PC-3 (cell line): ENCODE data around the gene ZNF573. TPM values are rescaled to one million over a fixed set of nuclear protein-coding genes. Genes with fewer than 3 reads are reported as not detected.

Source experiments
- ATAC-seq: fragments of 200-7000 bp; cut with Tn5 transposase; 2 replicates; pipeline ENCODE4 v1.9.1; 2020; ENCODE audit warnings: mild to moderate bottlenecking, moderate library complexity
- BruUV-seq: library from RNA; stranded (reverse); fragments of 400-500 nt; replicated peaks from 2 replicates; lab custom pipeline; 2021; lab: Mats Ljungman, UMichigan
- CTCF ChIA-PET: fragments of 300-600 bp; sonication (Branson Sonifier 250); formaldehyde crosslinking; loops from one replicate; lab custom pipeline; 2022; ENCODE audit warnings: antibody characterized with exemption; lab: Charles Lee
- POLR2A ChIA-PET: fragments of 300-600 bp; sonication (Branson Sonifier 250); formaldehyde crosslinking; loops from one replicate; lab custom pipeline; 2022; ENCODE audit warnings: antibody characterized with exemption; ENCODE audit not compliant: unreplicated experiment; lab: Charles Lee
- DNase-seq: peaks from one replicate; pipeline ENCODE4 v3.0.0-alpha.2; 2015
- H2AFZ ChIP-seq: fragments of 300-600 bp; sonication (generic); 2 replicates; pipeline ENCODE4 v1.6.0; 2016; ENCODE audit warnings: antibody characterized with exemption, low read length
- H3F3A ChIP-seq: fragments of 300-600 bp; sonication (generic); one replicate; pipeline ENCODE4 v1.6.0; 2017; ENCODE audit warnings: antibody characterized with exemption, low read length, control low read depth, mild to moderate bottlenecking; ENCODE audit not compliant: unreplicated experiment
- H3K27ac ChIP-seq: fragments of 300-600 bp; sonication (generic); 2 replicates; pipeline ENCODE4 v1.5.1; 2016; ENCODE audit warnings: mild to moderate bottlenecking, low read length
- H3K27me3 ChIP-seq: fragments of 300-600 bp; sonication (generic); 2 replicates; pipeline ENCODE4 v1.6.1; 2016; ENCODE audit warnings: low read length, mixed read lengths
- H3K36me3 ChIP-seq: fragments of 300-600 bp; sonication (generic); 2 replicates; pipeline ENCODE4 v1.6.1; 2016; ENCODE audit warnings: low read depth, mixed run types, low read length, mixed read lengths
- H3K4me1 ChIP-seq: fragments of 300-600 bp; sonication (generic); 2 replicates; pipeline ENCODE4 v1.5.1; 2016; ENCODE audit warnings: low read length; ENCODE audit not compliant: insufficient read depth
- H3K4me2 ChIP-seq: fragments of 300-600 bp; sonication (generic); 2 replicates; pipeline ENCODE4 v1.6.0; 2016; ENCODE audit warnings: low read length
- H3K4me3 ChIP-seq: fragments of 300-600 bp; sonication (generic); 2 replicates; pipeline ENCODE4 v1.5.1; 2016; ENCODE audit warnings: mild to moderate bottlenecking, low read length, mixed read lengths
- H3K79me2 ChIP-seq: fragments of 300-600 bp; sonication (generic); 2 replicates; pipeline ENCODE4 v1.6.1; 2017; ENCODE audit warnings: low read length, mixed read lengths
- H3K9ac ChIP-seq: fragments of 300-600 bp; sonication (generic); 2 replicates; pipeline ENCODE4 v1.6.0; 2016; ENCODE audit warnings: mild to moderate bottlenecking, low read length
- H3K9me2 ChIP-seq: fragments of 300-600 bp; sonication (generic); replicated peaks from 2 replicates; pipeline ENCODE4 v1.6.1; 2016; ENCODE audit warnings: mixed run types, low read length, mixed read lengths
- H3K9me3 ChIP-seq: fragments of 300-600 bp; sonication (generic); 2 replicates; pipeline ENCODE4 v1.6.1; 2016; ENCODE audit warnings: low read length, mixed read lengths
- H4K20me1 ChIP-seq: fragments of 300-600 bp; sonication (generic); 2 replicates; pipeline ENCODE4 v1.6.1; 2016; ENCODE audit warnings: low read length, mixed read lengths
- EZH2 ChIP-seq: fragments of 300-600 bp; sonication (generic); IDR thresholded peaks from one replicate; pipeline ENCODE4 v1.6.1; 2017; ENCODE audit warnings: antibody characterized with exemption, mild to moderate bottlenecking, low read length; ENCODE audit not compliant: unreplicated experiment
- EZH2phosphoT487 ChIP-seq: fragments of 300-600 bp; sonication (generic); IDR thresholded peaks from 2 replicates; pipeline ENCODE4 v1.6.1; 2018; ENCODE audit warnings: mild to moderate bottlenecking, antibody characterized with exemption, low read length, borderline replicate concordance
- intact Hi-C: fragments of 100-400 bp; cut with micrococcal nuclease; formaldehyde crosslinking; loops from 2 replicates; pipeline ENCODE4 v1.9.0; 2023
- total RNA-seq: library from RNA; depleted of rRNA; stranded (reverse); fragments of >200 nt; gene quantifications from 2 replicates; pipeline ENCODE4 v1.2.3, GENCODE V29; 2014
- TF ChIP-seq, protein P1 (sequence below): fragments of 300-600 bp; sonication (generic); conservative IDR thresholded peaks from 2 replicates; pipeline ENCODE4 v1.5.1; 2017; ENCODE audit warnings: antibody characterized with exemption, low read depth, mild to moderate bottlenecking, low read length

The ZNF573 gene
- total RNA-seq, 1 experiment from 2014 or later: 2.0 TPM

DNA sequence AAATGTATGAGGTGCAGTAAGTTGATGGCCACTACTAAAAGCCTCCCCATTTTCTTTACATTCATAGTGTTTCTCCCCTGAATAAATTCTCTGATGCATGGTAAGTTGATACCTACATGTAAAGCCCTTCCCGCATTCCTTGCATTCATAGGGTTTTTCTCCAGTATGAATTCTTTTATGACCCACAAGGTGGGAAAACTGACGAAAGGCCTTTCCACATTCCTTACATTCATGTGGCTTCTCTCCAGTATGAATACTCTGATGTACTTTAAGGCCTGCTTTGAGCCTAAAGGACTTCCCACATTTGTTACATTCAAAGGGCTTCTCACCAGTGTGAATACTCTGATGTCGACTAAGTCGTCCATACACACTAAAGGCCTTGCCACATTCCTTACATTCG is 80.3 kb downstream of the ZNF573 start:
- Histone ChIP-seq H3K36me3 (peaks cover 33% of the 10 kb centered on the region), H3F3A (no peaks in the 10 kb centered on the region), H4K20me1 (no peaks in the 10 kb centered on the region), H3K4me1 (no peaks in the 10 kb centered on the region), H3K27ac (no peak overlapping the region), H3K4me3 (no peak overlapping the region), H3K9me3 (peaks cover 21% of the 10 kb centered on the region), H3K79me2 (no peaks in the 10 kb centered on the region), H2AFZ (no peak overlapping the region), H3K27me3 (no peaks in the 10 kb centered on the region), H3K9me2 (no peaks in the 10 kb centered on the region), H3K9ac (no peak overlapping the region), H3K4me2 (no peak overlapping the region)
- CTCF ChIA-PET: no interaction called here
- no TSS peak for BruUV-seq
- DNase-seq (no peak), ATAC-seq (no peak)
- intact Hi-C loops: no loop called here
- TF ChIP-seq EZH2phosphoT487 (no peak), EZH2 (no peak)
- TF ChIP-seq, protein P1, sequence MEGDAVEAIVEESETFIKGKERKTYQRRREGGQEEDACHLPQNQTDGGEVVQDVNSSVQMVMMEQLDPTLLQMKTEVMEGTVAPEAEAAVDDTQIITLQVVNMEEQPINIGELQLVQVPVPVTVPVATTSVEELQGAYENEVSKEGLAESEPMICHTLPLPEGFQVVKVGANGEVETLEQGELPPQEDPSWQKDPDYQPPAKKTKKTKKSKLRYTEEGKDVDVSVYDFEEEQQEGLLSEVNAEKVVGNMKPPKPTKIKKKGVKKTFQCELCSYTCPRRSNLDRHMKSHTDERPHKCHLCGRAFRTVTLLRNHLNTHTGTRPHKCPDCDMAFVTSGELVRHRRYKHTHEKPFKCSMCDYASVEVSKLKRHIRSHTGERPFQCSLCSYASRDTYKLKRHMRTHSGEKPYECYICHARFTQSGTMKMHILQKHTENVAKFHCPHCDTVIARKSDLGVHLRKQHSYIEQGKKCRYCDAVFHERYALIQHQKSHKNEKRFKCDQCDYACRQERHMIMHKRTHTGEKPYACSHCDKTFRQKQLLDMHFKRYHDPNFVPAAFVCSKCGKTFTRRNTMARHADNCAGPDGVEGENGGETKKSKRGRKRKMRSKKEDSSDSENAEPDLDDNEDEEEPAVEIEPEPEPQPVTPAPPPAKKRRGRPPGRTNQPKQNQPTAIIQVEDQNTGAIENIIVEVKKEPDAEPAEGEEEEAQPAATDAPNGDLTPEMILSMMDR: no peak
- POLR2A ChIA-PET: no interaction called here

DNA sequence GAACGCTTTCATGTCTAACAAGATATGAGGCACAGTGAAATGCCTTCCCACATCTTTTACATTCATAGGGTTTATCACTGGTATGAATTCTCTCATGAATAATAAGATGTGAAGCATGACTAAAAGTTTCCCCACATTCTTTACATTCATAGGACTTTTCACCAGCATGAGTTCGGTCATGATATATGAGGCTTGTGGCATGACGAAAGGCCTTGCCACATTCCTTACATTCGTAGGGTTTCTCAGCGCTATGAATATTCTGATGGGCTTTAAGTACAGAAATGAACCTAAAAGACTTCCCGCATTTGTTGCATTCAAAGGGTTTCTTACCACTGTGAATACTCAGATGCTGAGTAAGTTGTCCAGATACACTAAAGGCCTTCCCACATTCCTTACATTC is 81.2 kb downstream of the ZNF573 start:
- ATAC-seq (no peak), DNase-seq (no peak)
- H3K4me1 ChIP-seq: no peaks in the 10 kb centered on the region
- H3K9ac ChIP-seq: no peak overlapping the region
- TF ChIP-seq EZH2 (no peak), EZH2phosphoT487 (no peak)
- TF ChIP-seq, protein P1: no peak
- H3K9me3 ChIP-seq: peaks cover 21% of the 10 kb centered on the region
- H3K79me2 ChIP-seq: no peaks in the 10 kb centered on the region
- no peak overlapping the region for H3K4me3 ChIP-seq
- no peak overlapping the region for H3K4me2 ChIP-seq
- no peaks in the 10 kb centered on the region for H3K27me3 ChIP-seq
- BruUV-seq: no TSS peak
- H3K9me2 ChIP-seq: no peaks in the 10 kb centered on the region
- POLR2A ChIA-PET: no interaction called here
- no peaks in the 10 kb centered on the region for H3F3A ChIP-seq
- H3K36me3 ChIP-seq: peaks cover 28% of the 10 kb centered on the region
- intact Hi-C loops: no loop called here
- H2AFZ ChIP-seq: no peak overlapping the region
- no peaks in the 10 kb centered on the region for H4K20me1 ChIP-seq
- H3K27ac ChIP-seq: no peak overlapping the region
- CTCF ChIA-PET: no interaction called here

DNA sequence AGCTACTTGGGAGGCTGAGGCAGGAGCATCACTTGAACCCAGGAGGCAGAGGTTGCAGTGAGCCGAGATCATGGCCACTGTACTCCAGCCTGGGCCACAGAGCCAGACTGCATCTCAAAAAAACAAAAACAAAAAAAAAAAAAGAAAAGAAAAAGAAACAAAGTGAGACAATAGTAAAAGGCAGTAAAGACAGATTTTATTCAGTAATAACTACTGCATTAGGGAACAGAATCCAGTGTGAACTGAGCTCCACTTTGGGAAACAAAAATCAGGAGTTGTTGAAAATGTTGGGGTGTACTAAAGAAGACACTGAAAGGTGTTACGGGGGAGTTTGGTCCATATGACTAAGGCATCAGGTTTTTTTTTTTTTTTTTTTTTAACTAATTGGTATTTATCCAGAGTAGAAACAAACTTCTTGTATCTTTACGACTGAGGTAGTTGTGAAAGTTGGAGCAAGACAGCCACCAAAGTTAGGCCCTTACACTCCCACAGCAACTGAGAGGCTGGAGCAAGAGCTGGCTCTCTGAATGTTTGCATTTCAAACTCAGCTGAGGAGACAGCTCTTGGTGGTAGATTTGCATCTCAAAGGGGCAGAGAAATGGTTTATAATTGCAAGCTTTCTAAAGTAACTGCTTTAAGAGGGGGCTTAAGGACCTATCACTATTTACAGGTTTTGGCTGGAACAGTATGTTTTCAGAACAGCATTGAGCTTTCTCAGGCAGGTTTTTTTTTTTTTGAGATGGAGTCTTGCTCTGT is 84.1 kb downstream of the ZNF573 start:
- H3K79me2 ChIP-seq: no peaks in the 10 kb centered on the region
- ATAC-seq (no peak), DNase-seq (no peak)
- no peak overlapping the region for H3K27ac ChIP-seq
- TF ChIP-seq EZH2phosphoT487: no peak
- no peak for TF ChIP-seq EZH2
- TF ChIP-seq, protein P1: no peak
- H3K4me3 ChIP-seq: no peak overlapping the region
- peaks cover 24% of the 10 kb centered on the region for H3K36me3 ChIP-seq
- no peaks in the 10 kb centered on the region for H3F3A ChIP-seq
- no peaks in the 10 kb centered on the region for H3K4me1 ChIP-seq
- no peak overlapping the region for H3K9ac ChIP-seq
- no peaks in the 10 kb centered on the region for H4K20me1 ChIP-seq
- no TSS peak for BruUV-seq
- ChIA-PET CTCF (no interaction called here), POLR2A (no interaction called here)
- no peak overlapping the region for H3K4me2 ChIP-seq
- H2AFZ ChIP-seq: no peak overlapping the region
- H3K9me3 ChIP-seq: peaks cover 14% of the 10 kb centered on the region
- no peaks in the 10 kb centered on the region for H3K27me3 ChIP-seq
- H3K9me2 ChIP-seq: no peaks in the 10 kb centered on the region
- intact Hi-C loops: no loop called here
